Osteocyte (in vitro differentiated cells): ENCODE measurements around the gene NR2F2. TPM values are rescaled to one million over a fixed set of nuclear protein-coding genes. Genes with fewer than 3 reads are reported as not detected.

ENCODE experiments used
- DNase-seq: peaks from one replicate; pipeline ENCODE4 v3.0.0; 2021; ENCODE audit warnings: mixed read lengths; ENCODE audit not compliant: unreplicated experiment; ENCODE audit errors: extremely low spot score
- H3K27ac Mint-ChIP-seq: one replicate; pipeline ENCODE4 v1.8.0; 2021; ENCODE audit warnings: mild to moderate bottlenecking, mixed read lengths; ENCODE audit not compliant: unreplicated experiment
- H3K27me3 Mint-ChIP-seq: one replicate; pipeline ENCODE4 v1.8.0; 2021; ENCODE audit warnings: mixed read lengths; ENCODE audit not compliant: unreplicated experiment
- H3K36me3 Mint-ChIP-seq: one replicate; pipeline ENCODE4 v1.8.0; 2021; ENCODE audit warnings: mixed read lengths; ENCODE audit not compliant: unreplicated experiment
- H3K4me1 Mint-ChIP-seq: one replicate; pipeline ENCODE4 v1.8.0; 2021; ENCODE audit warnings: mixed read lengths; ENCODE audit not compliant: unreplicated experiment
- H3K4me3 Mint-ChIP-seq: one replicate; pipeline ENCODE4 v1.8.0; 2021; ENCODE audit warnings: mild to moderate bottlenecking, moderate library complexity, mixed read lengths; ENCODE audit not compliant: unreplicated experiment
- H3K9me3 Mint-ChIP-seq: one replicate; pipeline ENCODE4 v1.8.0; 2021; ENCODE audit warnings: mixed read lengths; ENCODE audit not compliant: unreplicated experiment
- total RNA-seq: library from RNA; stranded (reverse); gene quantifications from 2 replicates; pipeline ENCODE4 v1.2.1, GENCODE V29; 2021
- TF ChIP-seq, protein P1 (sequence below): fragments of 200-600 bp; sonication (generic); IDR thresholded peaks from 2 replicates; pipeline ENCODE4 v1.5.0; 2021; ENCODE audit warnings: antibody characterized with exemption, mild to moderate bottlenecking, moderate library complexity

NR2F2 gene
- total RNA-seq, 1 donor from 2014 or later: 286 TPM

DNA sequence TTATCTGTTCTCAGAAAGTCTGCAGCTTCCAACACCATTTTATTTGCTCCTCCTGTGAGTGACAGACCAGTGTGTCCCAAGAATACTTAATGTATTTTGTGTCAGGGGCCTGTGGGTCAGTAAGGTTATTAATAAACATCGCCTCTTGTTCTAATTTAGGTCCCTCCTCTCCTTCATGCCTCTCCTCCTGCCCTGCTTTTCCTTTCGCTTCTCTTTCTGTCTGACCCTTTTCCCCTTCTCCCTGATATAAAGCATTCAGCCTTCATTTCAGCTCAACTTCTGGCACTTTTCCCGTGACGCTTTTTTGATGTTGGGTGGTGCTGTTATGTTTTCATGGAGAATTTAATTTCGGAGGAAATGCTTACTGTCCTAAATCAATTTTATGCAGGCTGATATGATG is 29.7 kb upstream of the NR2F2 start:
- Mint-ChIP-seq H3K36me3 (peaks cover 65% of the 10 kb centered on the region), H3K4me1 (no peaks in the 10 kb centered on the region), H3K9me3 (peaks cover 22% of the 10 kb centered on the region), H3K27me3 (no peaks in the 10 kb centered on the region), H3K4me3 (no peak overlapping the region), H3K27ac (no peak overlapping the region)
- TF ChIP-seq, protein P1, sequence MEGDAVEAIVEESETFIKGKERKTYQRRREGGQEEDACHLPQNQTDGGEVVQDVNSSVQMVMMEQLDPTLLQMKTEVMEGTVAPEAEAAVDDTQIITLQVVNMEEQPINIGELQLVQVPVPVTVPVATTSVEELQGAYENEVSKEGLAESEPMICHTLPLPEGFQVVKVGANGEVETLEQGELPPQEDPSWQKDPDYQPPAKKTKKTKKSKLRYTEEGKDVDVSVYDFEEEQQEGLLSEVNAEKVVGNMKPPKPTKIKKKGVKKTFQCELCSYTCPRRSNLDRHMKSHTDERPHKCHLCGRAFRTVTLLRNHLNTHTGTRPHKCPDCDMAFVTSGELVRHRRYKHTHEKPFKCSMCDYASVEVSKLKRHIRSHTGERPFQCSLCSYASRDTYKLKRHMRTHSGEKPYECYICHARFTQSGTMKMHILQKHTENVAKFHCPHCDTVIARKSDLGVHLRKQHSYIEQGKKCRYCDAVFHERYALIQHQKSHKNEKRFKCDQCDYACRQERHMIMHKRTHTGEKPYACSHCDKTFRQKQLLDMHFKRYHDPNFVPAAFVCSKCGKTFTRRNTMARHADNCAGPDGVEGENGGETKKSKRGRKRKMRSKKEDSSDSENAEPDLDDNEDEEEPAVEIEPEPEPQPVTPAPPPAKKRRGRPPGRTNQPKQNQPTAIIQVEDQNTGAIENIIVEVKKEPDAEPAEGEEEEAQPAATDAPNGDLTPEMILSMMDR: no peak
- no peak for DNase-seq

DNA sequence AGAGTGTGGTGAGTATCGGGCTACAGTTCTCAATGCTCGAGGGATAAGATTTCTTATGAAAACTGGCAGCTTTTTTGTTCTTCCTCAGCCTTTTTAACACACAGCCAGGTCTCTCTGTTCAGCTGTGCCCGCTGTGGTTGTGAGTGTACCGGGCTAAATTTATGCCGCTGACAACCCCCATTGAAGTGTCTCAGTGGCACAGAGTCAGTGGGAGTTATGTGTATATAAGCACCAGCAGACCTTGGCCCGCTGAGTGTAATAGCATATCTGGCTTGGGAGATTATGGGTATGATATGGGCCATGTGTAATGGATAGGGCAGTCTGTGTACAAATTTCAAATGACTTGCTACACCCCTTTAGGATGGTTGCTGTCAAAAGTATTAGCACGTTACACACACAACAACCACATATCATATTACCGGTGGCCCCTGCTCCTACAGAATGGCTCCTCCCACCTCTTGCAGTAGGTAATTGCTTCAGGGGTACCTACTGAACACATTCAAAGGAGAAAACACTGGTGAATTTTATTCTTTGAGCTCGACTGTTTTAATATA is 26.9 kb upstream of the NR2F2 start:
- Mint-ChIP-seq H3K9me3 (peaks cover 16% of the 10 kb centered on the region), H3K4me1 (no peaks in the 10 kb centered on the region), H3K27ac (no peak overlapping the region), H3K27me3 (no peaks in the 10 kb centered on the region), H3K36me3 (peaks cover 60% of the 10 kb centered on the region), H3K4me3 (no peak overlapping the region)
- TF ChIP-seq, protein P1: no peak
- no peak for DNase-seq

DNA sequence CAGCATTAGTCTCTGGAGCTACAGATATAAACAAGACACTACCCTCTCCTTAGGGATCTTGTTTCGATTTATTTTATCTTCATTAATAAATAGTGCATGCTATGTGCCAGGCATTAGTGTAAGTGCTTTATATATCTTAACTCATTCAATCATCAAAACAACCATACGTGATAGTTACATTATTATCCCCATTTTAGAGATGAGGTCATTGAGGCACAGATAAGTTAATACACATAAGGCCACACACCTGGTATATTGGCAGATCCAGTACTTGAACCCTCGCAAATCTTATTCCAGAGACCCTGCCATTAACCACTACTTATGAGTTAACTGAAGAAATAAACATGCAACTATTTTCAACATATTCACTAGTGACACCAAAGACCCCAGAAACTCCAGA is 25.7 kb upstream of the NR2F2 start:
- TF ChIP-seq, protein P1: no peak
- peaks cover 4% of the 10 kb centered on the region for H3K9me3 Mint-ChIP-seq
- no peak overlapping the region for H3K4me3 Mint-ChIP-seq
- no peak for DNase-seq
- peaks cover 3% of the 10 kb centered on the region for H3K4me1 Mint-ChIP-seq
- no peaks in the 10 kb centered on the region for H3K27me3 Mint-ChIP-seq
- H3K27ac Mint-ChIP-seq: no peak overlapping the region
- peaks cover 51% of the 10 kb centered on the region for H3K36me3 Mint-ChIP-seq

DNA sequence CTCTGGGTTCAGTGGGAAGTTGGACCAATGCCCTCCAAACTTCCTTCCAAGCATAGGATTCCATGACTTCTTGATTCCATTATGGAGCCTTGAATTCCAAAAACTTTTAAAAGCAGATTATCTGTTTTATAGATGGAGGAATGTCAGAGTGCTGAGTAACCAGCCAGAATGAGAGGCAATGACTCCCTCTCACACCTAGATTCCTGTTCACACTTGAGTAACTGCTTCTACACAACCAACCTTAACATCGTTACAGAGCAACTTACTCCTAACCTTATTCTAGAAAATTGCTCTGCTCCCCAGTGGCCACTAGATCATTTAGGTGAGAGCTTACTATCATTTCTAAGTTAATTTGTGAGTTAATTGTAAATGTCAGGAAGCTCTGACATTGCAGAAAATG is 24.2 kb upstream of the NR2F2 start:
- H3K36me3 Mint-ChIP-seq: peaks cover 41% of the 10 kb centered on the region
- peaks cover 4% of the 10 kb centered on the region for H3K9me3 Mint-ChIP-seq

DNA sequence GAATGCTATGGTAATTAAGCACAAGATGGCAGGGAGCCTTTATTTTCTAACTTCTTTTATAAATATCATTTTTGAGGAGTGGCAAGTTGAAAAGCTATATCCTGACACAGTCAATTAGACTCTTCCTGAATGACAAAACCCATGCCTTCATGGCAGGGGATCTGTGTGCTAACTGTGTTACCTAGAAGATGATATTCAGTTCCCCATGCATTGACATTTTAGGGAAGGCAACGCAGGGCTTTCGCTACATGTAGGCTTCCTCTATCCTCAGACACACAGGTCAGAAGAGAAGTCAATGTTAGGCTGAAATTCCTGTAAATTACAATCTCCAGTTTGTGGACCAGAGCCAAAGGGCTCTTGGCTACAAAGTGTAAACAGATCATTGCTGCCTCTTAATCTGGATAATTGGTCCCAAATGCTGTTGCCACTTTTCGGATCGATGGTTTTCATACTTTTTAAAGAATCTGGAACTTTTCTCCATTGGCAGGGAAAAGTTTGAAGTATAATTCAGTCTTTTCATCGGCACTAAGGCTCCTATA is 22.6 kb upstream of the NR2F2 start:
- no peak overlapping the region for H3K4me3 Mint-ChIP-seq
- H3K9me3 Mint-ChIP-seq: peaks cover 4% of the 10 kb centered on the region
- peaks cover 4% of the 10 kb centered on the region for H3K4me1 Mint-ChIP-seq
- no peaks in the 10 kb centered on the region for H3K27me3 Mint-ChIP-seq
- H3K27ac Mint-ChIP-seq: no peak overlapping the region
- TF ChIP-seq, protein P1: no peak
- peaks cover 38% of the 10 kb centered on the region for H3K36me3 Mint-ChIP-seq
- no peak for DNase-seq

More for the DNA sequence above, 24.2 kb upstream of the NR2F2 start:
- no peaks in the 10 kb centered on the region for H3K27me3 Mint-ChIP-seq
- no peak overlapping the region for H3K27ac Mint-ChIP-seq
- TF ChIP-seq, protein P1: no peak
- no peak for DNase-seq
- H3K4me3 Mint-ChIP-seq: no peak overlapping the region
- H3K4me1 Mint-ChIP-seq: peaks cover 3% of the 10 kb centered on the region
